HG03280 (cell line): ENCODE measurements around the gene ADAMTS8.

Experiments used
- ATAC-seq: cut with Tn5 transposase; IDR thresholded peaks from one replicate; pipeline ENCODE4 v1.9.1; 2021; ENCODE audit warnings: mild to moderate bottlenecking, moderate library complexity; ENCODE audit not compliant: unreplicated experiment

The ADAMTS8 gene, protein sequence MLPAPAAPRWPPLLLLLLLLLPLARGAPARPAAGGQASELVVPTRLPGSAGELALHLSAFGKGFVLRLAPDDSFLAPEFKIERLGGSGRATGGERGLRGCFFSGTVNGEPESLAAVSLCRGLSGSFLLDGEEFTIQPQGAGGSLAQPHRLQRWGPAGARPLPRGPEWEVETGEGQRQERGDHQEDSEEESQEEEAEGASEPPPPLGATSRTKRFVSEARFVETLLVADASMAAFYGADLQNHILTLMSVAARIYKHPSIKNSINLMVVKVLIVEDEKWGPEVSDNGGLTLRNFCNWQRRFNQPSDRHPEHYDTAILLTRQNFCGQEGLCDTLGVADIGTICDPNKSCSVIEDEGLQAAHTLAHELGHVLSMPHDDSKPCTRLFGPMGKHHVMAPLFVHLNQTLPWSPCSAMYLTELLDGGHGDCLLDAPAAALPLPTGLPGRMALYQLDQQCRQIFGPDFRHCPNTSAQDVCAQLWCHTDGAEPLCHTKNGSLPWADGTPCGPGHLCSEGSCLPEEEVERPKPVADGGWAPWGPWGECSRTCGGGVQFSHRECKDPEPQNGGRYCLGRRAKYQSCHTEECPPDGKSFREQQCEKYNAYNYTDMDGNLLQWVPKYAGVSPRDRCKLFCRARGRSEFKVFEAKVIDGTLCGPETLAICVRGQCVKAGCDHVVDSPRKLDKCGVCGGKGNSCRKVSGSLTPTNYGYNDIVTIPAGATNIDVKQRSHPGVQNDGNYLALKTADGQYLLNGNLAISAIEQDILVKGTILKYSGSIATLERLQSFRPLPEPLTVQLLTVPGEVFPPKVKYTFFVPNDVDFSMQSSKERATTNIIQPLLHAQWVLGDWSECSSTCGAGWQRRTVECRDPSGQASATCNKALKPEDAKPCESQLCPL

DNA sequence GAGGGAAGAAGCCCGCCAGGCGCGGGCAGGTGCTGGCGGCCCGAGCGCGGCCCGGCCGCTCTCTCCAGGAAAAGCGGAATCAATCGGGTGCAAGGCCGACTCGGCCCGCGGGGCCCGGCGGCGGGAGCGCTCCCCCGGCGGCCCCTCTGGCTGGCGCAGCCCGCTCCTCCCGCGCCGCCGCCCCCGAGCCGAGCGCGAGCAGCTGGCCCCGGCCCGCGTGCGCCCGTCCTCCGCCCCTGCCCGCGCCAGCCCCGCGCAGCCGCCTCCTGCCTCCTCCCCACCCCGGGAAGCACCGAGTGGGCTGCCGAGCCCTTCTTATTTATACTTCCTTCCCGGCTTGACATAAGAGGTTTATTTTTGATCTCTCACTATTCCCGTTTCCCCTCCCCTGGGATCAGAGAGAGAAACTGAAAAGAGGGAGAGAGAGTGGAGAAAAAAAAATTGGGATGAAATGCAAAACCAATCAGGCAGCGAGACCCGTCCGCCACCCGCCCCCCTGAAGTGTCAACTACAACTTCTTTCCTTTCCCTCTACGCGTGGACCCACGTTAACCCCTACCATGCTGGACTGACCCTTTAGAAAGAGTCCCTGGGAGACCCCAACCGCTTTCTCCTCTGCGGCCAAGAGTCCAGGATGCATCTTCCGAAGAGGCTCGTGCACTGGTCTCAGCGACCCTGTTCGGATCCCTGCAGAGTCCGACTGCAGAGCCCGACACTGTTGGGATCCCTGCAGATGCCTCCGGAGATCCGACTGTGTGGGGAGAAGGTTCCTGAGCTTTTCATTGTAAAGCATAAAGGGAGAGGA lies at the start of gene ADAMTS8:
TSS of gene ADAMTS8 (minus strand) at position 294 of the 804 bp plus-strand sequence. CDS start 323 bp downstream, outside the sequence.
- ATAC-seq, result no peak

GRCh38 chr11:130477586-130478203 lies 49.3 kb upstream of the ADAMTS8 start:
- ATAC-seq, result no peak

DNA sequence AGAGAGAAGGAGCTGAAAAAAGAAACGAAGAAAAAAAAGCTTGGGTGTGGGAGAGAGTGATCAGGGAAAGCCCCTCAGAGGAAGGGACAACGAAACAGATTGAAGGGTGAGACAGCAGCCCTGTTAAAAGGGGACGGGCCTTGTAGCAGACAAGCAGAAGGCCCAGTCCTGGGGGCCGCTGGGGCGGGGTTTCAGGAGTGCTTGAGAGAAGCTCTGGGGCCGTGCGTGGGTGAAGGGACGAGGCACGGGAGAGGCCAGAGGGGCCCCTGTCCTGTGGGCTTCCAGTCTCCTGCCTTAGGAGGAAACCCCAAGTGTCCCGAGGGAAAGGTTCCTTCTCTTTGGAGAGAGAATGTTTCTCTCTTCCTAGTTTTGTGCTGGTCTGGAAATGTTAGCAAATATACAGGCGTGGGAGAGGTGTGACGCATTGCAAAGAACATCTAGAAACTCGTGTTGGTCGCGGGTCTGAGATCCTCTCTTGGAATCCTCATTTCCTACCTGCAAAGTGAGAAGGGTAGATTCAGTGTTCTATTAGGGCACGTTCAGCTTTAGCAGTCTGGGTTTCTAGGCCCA lies 48.6 kb upstream of the ADAMTS8 start:
- no peak for ATAC-seq

GRCh38 chr11:130476200-130476921 lies 48.0 kb upstream of the ADAMTS8 start:
- no peak for ATAC-seq

GRCh38 chr11:130475426-130476053 lies 47.1 kb upstream of the ADAMTS8 start:
- no peak for ATAC-seq

DNA sequence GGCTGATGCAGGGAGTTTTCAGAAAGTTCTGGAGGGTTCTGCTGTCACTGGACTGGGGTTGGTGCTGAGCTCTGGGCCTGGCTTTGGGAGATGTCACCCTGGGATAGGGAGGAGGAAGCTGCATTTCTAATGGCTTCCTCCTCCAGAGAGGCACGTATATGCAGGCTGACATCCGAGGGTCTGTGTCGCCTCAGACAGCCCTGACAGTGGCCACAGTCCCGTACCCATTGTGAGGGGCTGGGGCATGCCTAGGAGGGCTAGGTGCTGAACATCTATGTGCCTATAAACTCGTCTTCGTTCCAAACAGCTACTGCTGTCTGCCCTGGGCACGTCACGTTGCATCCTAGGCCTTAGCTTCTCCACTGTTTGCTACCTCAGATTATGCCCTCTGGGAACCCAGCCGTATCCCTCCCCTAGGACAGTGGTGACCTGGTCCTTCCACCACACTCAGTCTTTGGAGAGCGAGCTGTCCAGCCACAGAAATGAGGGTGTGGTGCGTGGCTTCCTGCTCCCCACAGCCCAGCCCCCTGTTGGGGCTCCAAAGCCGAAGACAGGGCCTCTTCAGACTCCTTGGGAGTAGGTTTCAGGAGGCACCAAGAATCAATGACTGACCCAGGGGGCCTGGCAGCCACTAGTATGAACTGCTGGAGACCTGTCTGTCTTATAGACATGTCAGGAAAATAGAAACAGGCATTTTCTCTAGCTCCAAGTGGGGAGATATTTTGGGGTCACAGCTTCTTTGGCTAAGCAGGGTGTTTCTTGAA lies 46.4 kb upstream of the ADAMTS8 start:
- no peak for ATAC-seq

DNA sequence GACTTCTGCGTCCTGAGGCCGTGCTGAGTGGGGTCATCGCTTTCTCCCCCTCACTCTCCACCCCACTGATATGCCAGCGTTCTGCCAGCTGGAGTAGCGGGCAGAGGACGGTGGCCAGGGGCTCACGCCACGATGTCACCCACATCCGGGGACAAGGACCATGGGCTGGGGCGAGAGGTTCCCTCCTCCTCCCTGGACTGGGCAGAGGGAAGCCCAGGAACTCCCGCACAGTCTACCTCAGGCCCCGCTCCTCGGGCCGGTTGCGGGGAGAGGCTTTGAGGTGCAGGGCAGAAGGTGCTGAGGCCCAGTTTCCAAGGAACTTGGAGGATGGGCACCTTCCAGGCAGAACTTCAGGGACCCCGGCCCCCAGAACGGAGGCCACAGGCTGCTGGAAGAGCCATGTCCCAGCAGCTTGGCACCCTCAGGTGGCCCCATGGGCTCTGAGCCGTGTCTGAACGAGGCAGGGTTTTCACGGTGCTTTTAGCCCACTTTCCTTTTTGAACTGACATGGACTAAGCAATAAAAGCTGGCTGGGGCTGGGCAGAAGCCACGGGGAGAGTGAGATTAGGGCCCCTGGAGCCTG lies 45.5 kb upstream of the ADAMTS8 start:
- no peak for ATAC-seq

DNA sequence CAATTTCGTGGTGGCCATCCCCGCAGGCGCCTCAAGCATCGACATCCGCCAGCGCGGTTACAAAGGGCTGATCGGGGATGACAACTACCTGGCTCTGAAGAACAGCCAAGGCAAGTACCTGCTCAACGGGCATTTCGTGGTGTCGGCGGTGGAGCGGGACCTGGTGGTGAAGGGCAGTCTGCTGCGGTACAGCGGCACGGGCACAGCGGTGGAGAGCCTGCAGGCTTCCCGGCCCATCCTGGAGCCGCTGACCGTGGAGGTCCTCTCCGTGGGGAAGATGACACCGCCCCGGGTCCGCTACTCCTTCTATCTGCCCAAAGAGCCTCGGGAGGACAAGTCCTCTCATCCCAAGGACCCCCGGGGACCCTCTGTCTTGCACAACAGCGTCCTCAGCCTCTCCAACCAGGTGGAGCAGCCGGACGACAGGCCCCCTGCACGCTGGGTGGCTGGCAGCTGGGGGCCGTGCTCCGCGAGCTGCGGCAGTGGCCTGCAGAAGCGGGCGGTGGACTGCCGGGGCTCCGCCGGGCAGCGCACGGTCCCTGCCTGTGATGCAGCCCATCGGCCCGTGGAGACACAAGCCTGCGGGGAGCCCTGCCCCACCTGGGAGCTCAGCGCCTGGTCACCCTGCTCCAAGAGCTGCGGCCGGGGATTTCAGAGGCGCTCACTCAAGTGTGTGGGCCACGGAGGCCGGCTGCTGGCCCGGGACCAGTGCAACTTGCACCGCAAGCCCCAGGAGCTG lies 44.8 kb upstream of the ADAMTS8 start:
- no peak for ATAC-seq

GRCh38 chr11:130472434-130472961 lies 44.1 kb upstream of the ADAMTS8 start:
- no peak for ATAC-seq

GRCh38 chr11:130471731-130472433 lies 43.5 kb upstream of the ADAMTS8 start:
- ATAC-seq, result no peak

- no peak for ATAC-seq
These were observed 42.7 kb upstream of the ADAMTS8 start for GRCh38 chr11:130470832-130471706.

DNA sequence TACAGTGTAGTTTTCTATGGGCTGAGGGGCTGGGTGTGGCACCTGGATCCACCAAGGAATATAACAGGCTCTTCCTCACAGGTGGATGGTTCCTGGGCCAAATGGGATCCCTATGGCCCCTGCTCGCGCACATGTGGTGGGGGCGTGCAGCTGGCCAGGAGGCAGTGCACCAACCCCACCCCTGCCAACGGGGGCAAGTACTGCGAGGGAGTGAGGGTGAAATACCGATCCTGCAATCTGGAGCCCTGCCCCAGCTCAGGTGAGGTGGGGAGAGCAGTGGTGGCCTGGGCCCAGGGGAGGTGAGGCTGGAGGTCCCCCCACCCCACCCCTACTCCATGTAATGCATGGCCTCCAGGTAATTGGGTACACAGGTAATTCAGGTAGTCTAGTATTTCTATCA lies 40.8 kb upstream of the ADAMTS8 start:
- ATAC-seq, result no peak

GRCh38 chr11:130467116-130467900 lies 38.9 kb upstream of the ADAMTS8 start:
- no peak for ATAC-seq

- no peak for ATAC-seq
These were observed 36.9 kb upstream of the ADAMTS8 start for GRCh38 chr11:130465263-130465662.
